HepG2 (cell line): ENCODE results near the gene PIK3R5. TPM values are rescaled to one million over a fixed set of nuclear protein-coding genes. Genes with fewer than 3 reads are reported as not detected.

ENCODE experiments used
- ATAC-seq: fragments of 200-7000 bp; cut with Tn5 transposase; 3 replicates; pipeline ENCODE4 v1.9.1; 2020; ENCODE audit warnings: mild to moderate bottlenecking, moderate library complexity
- BruUV-seq: library from RNA; stranded (reverse); fragments of 400-500 nt; replicated peaks from 2 replicates; lab custom pipeline; 2021; lab: Mats Ljungman, UMichigan
- CTCF ChIA-PET: fragments of 300-600 bp; formaldehyde crosslinking; extraction: SDS; loops from one replicate; lab custom pipeline; 2021; ENCODE audit warnings: low total read pairs, inconsistent platforms, low intra/inter-chr PET ratio; lab: Yijun Ruan, JAX
- POLR2A ChIA-PET: fragments of 350-600 bp; sonication (Branson Sonifier 250); formaldehyde crosslinking; loops from one replicate; lab custom pipeline; 2020; ENCODE audit warnings: antibody characterized with exemption, inconsistent platforms; lab: Yijun Ruan, JAX
- DNase-seq: peaks from one replicate; pipeline ENCODE4 v3.0.0-alpha.2; 2015; ENCODE audit warnings: low spot score
- FAIRE-seq: peaks from 3 replicates; lab custom pipeline; 2011; peaks lifted over from hg19 to GRCh38; lab: Jason Lieb, UNC
- H2AFZ ChIP-seq: one replicate; pipeline ENCODE4 v1.6.1; 2011; ENCODE audit warnings: low read length, inconsistent platforms
- H3K27ac ChIP-seq: fragments of 300-600 bp; 3 replicates; pipeline ENCODE4 v1.8.0; 2011; ENCODE audit warnings: mixed run types, mild to moderate bottlenecking, mixed read lengths, low read length, inconsistent platforms; ENCODE audit not compliant: insufficient read depth; ENCODE audit errors: extremely low read length
- H3K27me3 ChIP-seq, 2 experiments: fragments of 200-600 bp in 1 of 2; 2 replicates in 1 of 2; 3 replicates in 1 of 2; pipeline versions ENCODE4 v1.6.0 to v1.8.0; 2011; ENCODE audit warnings: low read length in 2 of 2, mild to moderate bottlenecking in 2 of 2, moderate library complexity in 2 of 2, inconsistent platforms in 1 of 2; ENCODE audit not compliant: insufficient read depth in 2 of 2, control insufficient read depth in 1 of 2
- H3K36me3 ChIP-seq, 2 experiments: fragments of 200-600 bp in 1 of 2; replicated peaks in 1 of 2; 2 replicates in 1 of 2; 3 replicates in 1 of 2; pipeline versions ENCODE4 v1.5.1 to v1.8.0; 2011; ENCODE audit warnings: low read length in 2 of 2, inconsistent platforms in 1 of 2; ENCODE audit not compliant: insufficient read depth in 2 of 2, control insufficient read depth in 1 of 2
- H3K4me1 ChIP-seq: 2 replicates; pipeline ENCODE4 v1.5.1; 2012; ENCODE audit warnings: low read length, inconsistent platforms; ENCODE audit not compliant: insufficient read depth
- H3K4me2 ChIP-seq: 2 replicates; pipeline ENCODE4 v1.6.0; 2011; ENCODE audit warnings: low read depth, low read length, inconsistent platforms
- H3K4me3 ChIP-seq, 3 experiments: fragments of 200-600 bp in 1 of 3; sonication (generic), shearing (Covaris generic) in 1 of 3; replicated peaks in 1 of 3; 2 replicates each; pipeline ENCODE4 v1.5.1; 2011 to 2016; ENCODE audit warnings: low read length in 3 of 3, inconsistent platforms in 2 of 3, low read depth in 2 of 3, mild to moderate bottlenecking in 2 of 3, control low read depth in 1 of 3, mixed read lengths in 1 of 3; ENCODE audit not compliant: insufficient read depth in 1 of 3
- H3K79me2 ChIP-seq: one replicate; pipeline ENCODE4 v1.6.1; 2011; ENCODE audit warnings: low read length, inconsistent platforms; ENCODE audit not compliant: insufficient read depth
- H3K9ac ChIP-seq: 2 replicates; pipeline ENCODE4 v1.6.0; 2011; ENCODE audit warnings: mild to moderate bottlenecking, low read depth, low read length, inconsistent platforms; ENCODE audit not compliant: insufficient read depth
- H3K9me3 ChIP-seq: 2 replicates; pipeline ENCODE4 v1.5.1; 2012; ENCODE audit warnings: mild to moderate bottlenecking, low read length
- H4K20me1 ChIP-seq: 2 replicates; pipeline ENCODE4 v1.6.0; 2011; ENCODE audit warnings: inconsistent platforms, mild to moderate bottlenecking, low read length, moderate library complexity; ENCODE audit not compliant: insufficient read depth
- AKNA ChIP-seq: sonication (generic); formaldehyde crosslinking; IDR thresholded peaks from 2 replicates; pipeline ENCODE4 v1.4.0; 2020; ENCODE audit warnings: missing genetic modification reagents, borderline replicate concordance
- DNMT3B ChIP-seq: conservative IDR thresholded peaks from 2 replicates; pipeline ENCODE4 v1.6.1; 2016; ENCODE audit warnings: missing biosample characterization, control low read depth
- GTF2F1 ChIP-seq: fragments of 150-350 bp; IDR thresholded peaks from 2 replicates; pipeline ENCODE4 v1.6.1; 2014; ENCODE audit warnings: low read length
- NFE2L1 ChIP-seq: sonication (generic); formaldehyde crosslinking; IDR thresholded peaks from 2 replicates; pipeline ENCODE4 v1.4.0; 2020; ENCODE audit warnings: missing genetic modification reagents, mild to moderate bottlenecking, borderline replicate concordance
- ZNF24 ChIP-seq: fragments of 450-650 bp; IDR thresholded peaks from 2 replicates; pipeline ENCODE4 v1.6.1; 2017; ENCODE audit warnings: antibody characterized with exemption, mild to moderate bottlenecking
- ZNF703 ChIP-seq: sonication (generic); formaldehyde crosslinking; IDR thresholded peaks from 2 replicates; pipeline ENCODE4 v1.5.1; 2020; ENCODE audit warnings: missing genetic modification reagents, mild to moderate bottlenecking, moderate library complexity, borderline replicate concordance
- WGBS: methylation state at CpG from one replicate; pipeline ENCODE4 v1.1.6; 2017; ENCODE audit warnings: low lambda C conversion rate; 5-methylcytosine and 5-hydroxymethylcytosine counted together
- in situ Hi-C: cut with HindIII; loops from 2 replicates; pipeline ENCODE4 v1.10.0; 2017; ENCODE audit warnings: low pct_unique_long_range_greater_than_20kb; ENCODE audit not compliant: extremely low pct_ligation_motif_present
- intact Hi-C: fragments of 100-400 bp; cut with micrococcal nuclease; formaldehyde crosslinking; loops from one replicate; pipeline ENCODE4 v1.10.0; 2022; ENCODE audit not compliant: unreplicated experiment
- polyA plus RNA-seq, 8 experiments: library from polyadenylated mRNA; depleted of rRNA in 3 of 8; stranded (reverse) in 7 of 8; unstranded in 1 of 8; fragments of >200 nt; fragmentation: Illumina TruSeq in 4 of 8; extraction: Trizol in 4 of 8; gene quantifications; 2 replicates each; pipeline versions ENCODE4 v1.2.1 to v1.2.3, GENCODE V29; 2011 to 2016; ENCODE audit warnings: low read depth in 4 of 8, missing spikeins in 1 of 8, mixed read lengths in 1 of 8; ENCODE audit not compliant: insufficient read depth in 1 of 8
- total RNA-seq, 5 experiments: library from RNA; depleted of rRNA; stranded (reverse); fragments of >200 nt; fragmentation: Illumina TruSeq; extraction: Trizol; gene quantifications; 2 replicates each; pipeline ENCODE4 v1.2.3, GENCODE V29; 2016; ENCODE audit warnings: low read depth in 1 of 5
- TF ChIP-seq, protein P1 (sequence below): sonication (generic); formaldehyde crosslinking; IDR thresholded peaks from 2 replicates; pipeline ENCODE4 v1.5.0; 2020; ENCODE audit warnings: mild to moderate bottlenecking, missing genetic modification reagents, borderline replicate concordance
- TF ChIP-seq, protein P2 (sequence below): sonication (generic); formaldehyde crosslinking; IDR thresholded peaks from 2 replicates; pipeline ENCODE4 v1.4.0; 2020; ENCODE audit warnings: missing genetic modification reagents, low read depth, mild to moderate bottlenecking, borderline replicate concordance

Gene PIK3R5
- total and polyA plus RNA-seq, 2 of the 13 experiments (the other 11 are each of a cell fraction or from before 2014, with no cell fraction given): not detected

DNA sequence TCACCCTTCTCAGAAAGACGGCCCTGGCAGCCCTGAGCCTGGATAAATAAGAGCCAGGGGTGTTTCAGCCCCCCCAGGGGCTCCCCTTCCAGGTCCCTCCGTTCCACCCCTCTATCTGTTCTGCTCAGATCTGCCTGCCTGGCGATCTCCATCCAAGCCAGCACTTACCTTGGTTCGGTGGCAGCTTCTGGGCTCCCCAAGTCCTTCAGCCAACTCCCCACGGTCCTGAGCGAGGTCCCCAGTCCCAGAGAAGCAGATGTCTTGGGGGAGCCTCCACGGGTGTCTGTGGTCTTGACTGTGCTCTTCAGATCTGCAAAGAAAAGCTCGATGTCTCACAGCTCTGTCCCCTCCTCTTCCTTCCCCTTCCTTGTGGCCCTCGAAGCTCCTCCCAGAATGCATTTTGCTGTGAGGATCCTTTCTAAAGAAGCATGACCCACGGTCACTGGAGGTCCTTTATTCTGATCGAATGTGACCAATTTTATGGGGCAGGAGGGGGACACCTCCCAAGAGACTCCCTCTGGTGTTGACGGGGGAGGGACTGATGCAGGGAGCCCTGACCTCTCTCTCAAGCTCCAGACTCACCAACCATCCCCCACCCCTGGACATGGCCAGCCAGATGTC lies 98.0 kb downstream of the PIK3R5 start, which contains the start of gene PIK3R6 (continued):
- TF ChIP-seq, protein P1, sequence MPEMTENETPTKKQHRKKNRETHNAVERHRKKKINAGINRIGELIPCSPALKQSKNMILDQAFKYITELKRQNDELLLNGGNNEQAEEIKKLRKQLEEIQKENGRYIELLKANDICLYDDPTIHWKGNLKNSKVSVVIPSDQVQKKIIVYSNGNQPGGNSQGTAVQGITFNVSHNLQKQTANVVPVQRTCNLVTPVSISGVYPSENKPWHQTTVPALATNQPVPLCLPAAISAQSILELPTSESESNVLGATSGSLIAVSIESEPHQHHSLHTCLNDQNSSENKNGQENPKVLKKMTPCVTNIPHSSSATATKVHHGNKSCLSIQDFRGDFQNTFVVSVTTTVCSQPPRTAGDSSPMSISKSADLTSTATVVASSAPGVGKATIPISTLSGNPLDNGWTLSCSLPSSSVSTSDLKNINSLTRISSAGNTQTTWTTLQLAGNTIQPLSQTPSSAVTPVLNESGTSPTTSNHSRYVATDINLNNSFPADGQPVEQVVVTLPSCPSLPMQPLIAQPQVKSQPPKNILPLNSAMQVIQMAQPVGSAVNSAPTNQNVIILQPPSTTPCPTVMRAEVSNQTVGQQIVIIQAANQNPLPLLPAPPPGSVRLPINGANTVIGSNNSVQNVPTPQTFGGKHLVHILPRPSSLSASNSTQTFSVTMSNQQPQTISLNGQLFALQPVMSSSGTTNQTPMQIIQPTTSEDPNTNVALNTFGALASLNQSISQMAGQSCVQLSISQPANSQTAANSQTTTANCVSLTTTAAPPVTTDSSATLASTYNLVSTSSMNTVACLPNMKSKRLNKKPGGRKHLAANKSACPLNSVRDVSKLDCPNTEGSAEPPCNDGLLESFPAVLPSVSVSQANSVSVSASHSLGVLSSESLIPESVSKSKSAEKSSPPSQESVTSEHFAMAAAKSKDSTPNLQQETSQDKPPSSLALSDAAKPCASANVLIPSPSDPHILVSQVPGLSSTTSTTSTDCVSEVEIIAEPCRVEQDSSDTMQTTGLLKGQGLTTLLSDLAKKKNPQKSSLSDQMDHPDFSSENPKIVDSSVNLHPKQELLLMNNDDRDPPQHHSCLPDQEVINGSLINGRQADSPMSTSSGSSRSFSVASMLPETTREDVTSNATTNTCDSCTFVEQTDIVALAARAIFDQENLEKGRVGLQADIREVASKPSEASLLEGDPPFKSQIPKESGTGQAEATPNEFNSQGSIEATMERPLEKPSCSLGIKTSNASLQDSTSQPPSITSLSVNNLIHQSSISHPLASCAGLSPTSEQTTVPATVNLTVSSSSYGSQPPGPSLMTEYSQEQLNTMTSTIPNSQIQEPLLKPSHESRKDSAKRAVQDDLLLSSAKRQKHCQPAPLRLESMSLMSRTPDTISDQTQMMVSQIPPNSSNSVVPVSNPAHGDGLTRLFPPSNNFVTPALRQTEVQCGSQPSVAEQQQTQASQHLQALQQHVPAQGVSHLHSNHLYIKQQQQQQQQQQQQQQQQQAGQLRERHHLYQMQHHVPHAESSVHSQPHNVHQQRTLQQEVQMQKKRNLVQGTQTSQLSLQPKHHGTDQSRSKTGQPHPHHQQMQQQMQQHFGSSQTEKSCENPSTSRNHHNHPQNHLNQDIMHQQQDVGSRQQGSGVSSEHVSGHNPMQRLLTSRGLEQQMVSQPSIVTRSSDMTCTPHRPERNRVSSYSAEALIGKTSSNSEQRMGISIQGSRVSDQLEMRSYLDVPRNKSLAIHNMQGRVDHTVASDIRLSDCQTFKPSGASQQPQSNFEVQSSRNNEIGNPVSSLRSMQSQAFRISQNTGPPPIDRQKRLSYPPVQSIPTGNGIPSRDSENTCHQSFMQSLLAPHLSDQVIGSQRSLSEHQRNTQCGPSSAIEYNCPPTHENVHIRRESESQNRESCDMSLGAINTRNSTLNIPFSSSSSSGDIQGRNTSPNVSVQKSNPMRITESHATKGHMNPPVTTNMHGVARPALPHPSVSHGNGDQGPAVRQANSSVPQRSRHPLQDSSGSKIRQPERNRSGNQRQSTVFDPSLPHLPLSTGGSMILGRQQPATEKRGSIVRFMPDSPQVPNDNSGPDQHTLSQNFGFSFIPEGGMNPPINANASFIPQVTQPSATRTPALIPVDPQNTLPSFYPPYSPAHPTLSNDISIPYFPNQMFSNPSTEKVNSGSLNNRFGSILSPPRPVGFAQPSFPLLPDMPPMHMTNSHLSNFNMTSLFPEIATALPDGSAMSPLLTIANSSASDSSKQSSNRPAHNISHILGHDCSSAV (CRISPR knock-in tag): no peak

DNA sequence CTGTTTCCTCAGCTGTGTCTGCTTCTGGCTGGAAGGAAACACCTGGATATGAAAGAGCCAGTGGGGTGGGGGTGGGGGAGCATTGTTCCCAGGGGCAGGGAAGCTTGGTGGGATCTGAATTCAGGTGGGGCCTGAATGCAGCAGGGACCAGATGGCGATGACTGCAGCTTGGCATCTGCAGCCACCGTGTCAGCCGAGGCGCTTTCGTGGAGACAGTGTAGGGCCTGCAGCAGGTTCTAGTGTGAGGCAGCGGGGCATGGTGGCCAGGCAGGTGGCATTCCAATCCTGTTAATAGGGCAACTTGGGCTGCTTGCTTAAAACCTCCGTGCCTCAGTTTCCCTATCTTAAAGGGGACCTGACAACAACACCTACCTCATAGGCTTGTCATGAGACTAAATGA lies 99.7 kb downstream of the PIK3R5 start:
- BruUV-seq: no TSS peak
- 0% methylated on average over 2 of the region's 7 CpGs for WGBS
- no peaks in the 10 kb centered on the region for H3K36me3 ChIP-seq
- intact Hi-C loops (no loop called here), in situ Hi-C loops (no loop called here)
- no peaks in the 10 kb centered on the region for H3K9me3 ChIP-seq
- no peaks in the 10 kb centered on the region for H3K79me2 ChIP-seq
- no peaks in the 10 kb centered on the region for H3K4me1 ChIP-seq
- H3K4me3 ChIP-seq: no peak overlapping the region
- H2AFZ ChIP-seq: no peak overlapping the region
- no peaks in the 10 kb centered on the region for H4K20me1 ChIP-seq
- DNase-seq (no peak), ATAC-seq (no peak), FAIRE-seq (no peak)
- ChIA-PET POLR2A (no interaction called here), CTCF (no interaction called here)
- no peak overlapping the region for H3K4me2 ChIP-seq
- H3K27me3 ChIP-seq: peaks cover 6 to 39% of the 10 kb centered on the region in 2 experiments; a peak in 4 of 5 replicates
- no peak overlapping the region for H3K9ac ChIP-seq
- H3K27ac ChIP-seq: no peak overlapping the region
- no peak for TF ChIP-seq ZNF24
- no peak for TF ChIP-seq NFE2L1
- TF ChIP-seq ZNF703: no peak
- TF ChIP-seq, protein P2, sequence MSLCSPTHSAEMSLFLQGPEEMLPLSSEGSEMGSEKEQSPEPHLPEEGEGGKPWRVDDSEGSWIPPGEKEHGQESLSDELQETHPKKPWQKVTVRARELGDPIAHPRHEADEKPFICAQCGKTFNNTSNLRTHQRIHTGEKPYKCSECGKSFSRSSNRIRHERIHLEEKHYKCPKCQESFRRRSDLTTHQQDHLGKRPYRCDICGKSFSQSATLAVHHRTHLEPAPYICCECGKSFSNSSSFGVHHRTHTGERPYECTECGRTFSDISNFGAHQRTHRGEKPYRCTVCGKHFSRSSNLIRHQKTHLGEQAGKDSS: no peak
- no peak for TF ChIP-seq GTF2F1
- TF ChIP-seq AKNA: no peak
- TF ChIP-seq DNMT3B: no peak
